ENCODE measurements around the gene ZSWIM8.

DNA sequence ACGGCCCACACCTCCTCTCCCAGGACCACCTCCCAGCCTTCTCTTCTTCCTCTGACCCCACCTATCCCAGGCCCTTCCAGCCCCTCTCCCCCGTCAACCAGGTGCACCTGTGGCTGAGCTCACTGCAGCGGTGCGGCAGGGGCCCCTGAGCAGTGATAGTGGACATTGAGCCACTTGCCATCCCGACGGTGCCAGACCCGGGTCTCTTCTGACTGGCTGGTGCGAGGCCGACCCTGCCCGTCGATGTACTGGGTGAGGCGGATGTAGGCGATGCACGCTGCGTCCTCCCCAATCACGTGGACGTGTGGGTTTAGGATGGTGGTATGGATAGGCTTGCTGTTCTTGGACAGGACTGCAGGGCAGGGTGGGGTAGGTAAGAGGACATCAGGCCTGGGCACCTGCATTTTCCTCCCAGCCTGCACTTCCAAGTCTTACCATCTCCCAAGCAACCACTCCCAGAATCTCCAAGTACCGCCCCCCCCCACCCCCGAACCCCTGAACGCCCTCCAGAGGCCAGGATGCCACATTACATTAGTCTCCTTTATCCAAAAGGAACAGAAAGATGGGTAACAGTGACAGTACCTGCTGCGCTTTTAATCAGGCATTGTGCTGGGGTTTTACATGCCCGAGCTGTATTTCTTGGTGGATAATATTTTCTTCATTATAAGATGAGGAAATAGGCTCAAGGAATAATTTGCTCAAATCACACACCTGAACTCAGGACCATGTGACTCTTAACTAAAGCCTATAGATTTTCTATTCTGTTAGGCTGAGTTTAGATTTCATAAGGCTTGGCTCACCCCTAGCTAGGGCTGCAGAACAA lies 29.7 kb downstream of the ZSWIM8 start:
- TF ChIP-seq POLR2A (IDR thresholded peaks at IDR 0.05), result no peak
- TF ChIP-seq, protein P1, sequence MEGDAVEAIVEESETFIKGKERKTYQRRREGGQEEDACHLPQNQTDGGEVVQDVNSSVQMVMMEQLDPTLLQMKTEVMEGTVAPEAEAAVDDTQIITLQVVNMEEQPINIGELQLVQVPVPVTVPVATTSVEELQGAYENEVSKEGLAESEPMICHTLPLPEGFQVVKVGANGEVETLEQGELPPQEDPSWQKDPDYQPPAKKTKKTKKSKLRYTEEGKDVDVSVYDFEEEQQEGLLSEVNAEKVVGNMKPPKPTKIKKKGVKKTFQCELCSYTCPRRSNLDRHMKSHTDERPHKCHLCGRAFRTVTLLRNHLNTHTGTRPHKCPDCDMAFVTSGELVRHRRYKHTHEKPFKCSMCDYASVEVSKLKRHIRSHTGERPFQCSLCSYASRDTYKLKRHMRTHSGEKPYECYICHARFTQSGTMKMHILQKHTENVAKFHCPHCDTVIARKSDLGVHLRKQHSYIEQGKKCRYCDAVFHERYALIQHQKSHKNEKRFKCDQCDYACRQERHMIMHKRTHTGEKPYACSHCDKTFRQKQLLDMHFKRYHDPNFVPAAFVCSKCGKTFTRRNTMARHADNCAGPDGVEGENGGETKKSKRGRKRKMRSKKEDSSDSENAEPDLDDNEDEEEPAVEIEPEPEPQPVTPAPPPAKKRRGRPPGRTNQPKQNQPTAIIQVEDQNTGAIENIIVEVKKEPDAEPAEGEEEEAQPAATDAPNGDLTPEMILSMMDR (IDR thresholded peaks at IDR 0.05), result peak in 2 of 5 experiments; percentile 25 to 32
- no peak for TF ChIP-seq EP300 (IDR thresholded peaks at IDR 0.05; ENCODE audit: low read depth)
- TF ChIP-seq POLR2AphosphoS5 (IDR thresholded peaks at IDR 0.05), result no peak
